Measurements from ENCODE around the gene ADAMTS7.
"Not testable (repeated sequence)": the region's sequence is repeated elsewhere in the genome, so short reads cannot be mapped to it uniquely, and the experiment has no call there.

DNA sequence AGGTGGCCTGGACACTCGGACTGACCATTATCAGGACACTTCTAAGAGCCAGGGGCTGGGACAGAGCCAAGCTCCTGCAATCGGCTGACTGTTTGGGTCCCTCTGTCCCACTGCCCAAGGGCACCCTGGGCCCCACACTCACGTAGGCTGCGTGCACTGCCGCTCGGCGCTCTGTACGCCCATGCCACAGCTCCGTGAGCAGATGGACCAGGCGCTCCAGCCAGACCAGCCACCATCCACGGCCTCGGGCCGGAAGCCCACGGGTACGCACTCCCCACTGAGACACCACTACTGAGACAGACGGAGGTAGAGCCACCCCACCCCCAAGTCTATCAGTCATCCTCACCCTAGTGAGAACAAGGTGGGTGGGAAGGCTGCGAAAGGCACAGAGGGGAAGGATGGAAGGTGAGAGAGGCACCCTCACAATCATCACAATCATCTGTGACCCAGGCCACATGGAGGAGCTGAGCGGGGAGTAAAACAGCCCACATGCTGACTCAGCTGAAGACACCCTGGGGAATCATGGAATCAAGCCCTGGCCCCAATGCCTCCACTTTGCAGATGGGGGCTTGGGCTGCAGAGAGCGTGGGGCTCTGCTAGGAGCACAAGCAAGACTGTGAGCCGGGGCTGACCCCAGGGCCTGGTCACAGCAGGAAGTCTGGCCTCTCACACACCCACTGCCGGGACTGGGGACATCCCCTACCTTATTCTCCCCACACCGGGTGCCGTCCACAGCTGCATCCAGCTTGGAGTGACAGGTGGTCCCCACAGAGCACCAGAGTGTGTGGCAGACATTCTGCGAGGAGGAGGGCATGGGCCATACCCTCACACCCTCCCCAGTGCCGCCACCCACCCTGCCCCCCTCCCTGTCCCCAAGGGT is 35.0 kb downstream of the ADAMTS7 start:
- TF ChIP-seq, protein P1, sequence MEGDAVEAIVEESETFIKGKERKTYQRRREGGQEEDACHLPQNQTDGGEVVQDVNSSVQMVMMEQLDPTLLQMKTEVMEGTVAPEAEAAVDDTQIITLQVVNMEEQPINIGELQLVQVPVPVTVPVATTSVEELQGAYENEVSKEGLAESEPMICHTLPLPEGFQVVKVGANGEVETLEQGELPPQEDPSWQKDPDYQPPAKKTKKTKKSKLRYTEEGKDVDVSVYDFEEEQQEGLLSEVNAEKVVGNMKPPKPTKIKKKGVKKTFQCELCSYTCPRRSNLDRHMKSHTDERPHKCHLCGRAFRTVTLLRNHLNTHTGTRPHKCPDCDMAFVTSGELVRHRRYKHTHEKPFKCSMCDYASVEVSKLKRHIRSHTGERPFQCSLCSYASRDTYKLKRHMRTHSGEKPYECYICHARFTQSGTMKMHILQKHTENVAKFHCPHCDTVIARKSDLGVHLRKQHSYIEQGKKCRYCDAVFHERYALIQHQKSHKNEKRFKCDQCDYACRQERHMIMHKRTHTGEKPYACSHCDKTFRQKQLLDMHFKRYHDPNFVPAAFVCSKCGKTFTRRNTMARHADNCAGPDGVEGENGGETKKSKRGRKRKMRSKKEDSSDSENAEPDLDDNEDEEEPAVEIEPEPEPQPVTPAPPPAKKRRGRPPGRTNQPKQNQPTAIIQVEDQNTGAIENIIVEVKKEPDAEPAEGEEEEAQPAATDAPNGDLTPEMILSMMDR (IDR thresholded peaks at IDR 0.05): not testable (repeated sequence)
- TF ChIP-seq POLR2A (IDR thresholded peaks at IDR 0.05): not testable (repeated sequence)
